ENCODE data around the gene MTR.

MTR gene

GRCh38 chr1:236880209-236880608 lies 85.1 kb downstream of the MTR start:
- Histone ChIP-seq H3K4me3 (ENCODE audit: low read depth, low read length) (no peak overlapping the region), H3K27ac (ENCODE audit: low read depth, low read length) (no peak overlapping the region), H3K79me2 (ENCODE audit: control insufficient read depth, insufficient read depth, low read length, unreplicated experiment) (no peaks in the 10 kb centered on the region), H3K27me3 (ENCODE audit: insufficient read depth, low read length) (no peaks in the 10 kb centered on the region), H3K36me3 (ENCODE audit: insufficient read depth, low read length) (peaks cover 11% of the 10 kb centered on the region), H2AFZ (ENCODE audit: low read length, unreplicated experiment) (no peak overlapping the region), H3K4me1 (ENCODE audit: control insufficient read depth, insufficient read depth, low read length, unreplicated experiment) (no peaks in the 10 kb centered on the region)

DNA sequence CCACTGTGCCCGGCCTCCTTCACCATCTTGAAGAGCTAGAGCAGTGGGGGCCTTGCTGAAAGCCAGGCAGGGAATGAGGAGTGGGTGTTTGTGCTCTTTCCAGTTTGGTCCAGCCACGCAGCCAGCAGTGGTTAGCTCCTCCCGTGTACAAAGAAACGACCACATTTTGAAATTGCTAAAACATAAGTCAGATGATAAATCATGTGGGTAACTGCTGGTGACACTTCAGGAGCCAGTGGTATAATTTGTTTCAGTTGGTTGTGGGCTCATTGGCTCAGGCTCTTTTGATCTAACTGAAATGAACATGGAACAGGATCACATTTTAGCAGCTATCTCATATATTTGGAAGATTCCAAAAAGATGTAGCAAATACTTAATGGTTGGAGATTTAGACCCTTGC lies 87.6 kb downstream of the MTR start:
- H3K79me2 ChIP-seq (ENCODE audit: control insufficient read depth, insufficient read depth, low read length, unreplicated experiment): no peaks in the 10 kb centered on the region
- H3K27ac ChIP-seq (ENCODE audit: low read depth, low read length): no peak overlapping the region
- H3K4me1 ChIP-seq (ENCODE audit: control insufficient read depth, insufficient read depth, low read length, unreplicated experiment): no peaks in the 10 kb centered on the region
- no peak overlapping the region for H3K4me3 ChIP-seq (ENCODE audit: low read depth, low read length)
- H3K27me3 ChIP-seq (ENCODE audit: insufficient read depth, low read length): no peaks in the 10 kb centered on the region
- H2AFZ ChIP-seq (ENCODE audit: low read length, unreplicated experiment): no peak overlapping the region
- peaks cover 6% of the 10 kb centered on the region; the same call in 1 of the 2 replicates for H3K36me3 ChIP-seq (ENCODE audit: insufficient read depth, low read length)

DNA sequence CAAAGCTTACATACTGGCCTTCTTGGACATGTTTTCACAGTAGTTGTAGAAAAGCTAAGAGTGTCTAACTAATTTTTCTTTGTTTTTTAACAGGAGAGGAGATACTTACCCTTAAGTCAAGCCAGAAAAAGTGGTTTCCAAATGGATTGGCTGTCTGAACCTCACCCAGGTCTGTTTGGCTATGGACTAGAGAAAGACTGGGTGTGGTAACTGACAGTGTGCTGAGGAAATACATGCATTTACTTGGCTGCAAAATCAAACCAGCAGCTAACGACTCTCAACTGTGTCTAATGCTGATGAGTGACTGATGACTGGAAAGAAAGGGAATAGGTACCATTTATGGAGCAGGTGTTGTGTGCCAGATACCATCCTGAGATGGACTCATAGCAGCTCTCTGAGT lies 91.1 kb downstream of the MTR start:
- Histone ChIP-seq H3K4me3 (ENCODE audit: low read depth, low read length) (no peak overlapping the region), H3K4me1 (ENCODE audit: control insufficient read depth, insufficient read depth, low read length, unreplicated experiment) (no peaks in the 10 kb centered on the region), H3K36me3 (ENCODE audit: insufficient read depth, low read length) (peaks cover 3% of the 10 kb centered on the region; the same call in 1 of the 2 replicates), H3K27ac (ENCODE audit: low read depth, low read length) (no peak overlapping the region), H3K79me2 (ENCODE audit: control insufficient read depth, insufficient read depth, low read length, unreplicated experiment) (no peaks in the 10 kb centered on the region), H3K27me3 (ENCODE audit: insufficient read depth, low read length) (no peaks in the 10 kb centered on the region), H2AFZ (ENCODE audit: low read length, unreplicated experiment) (no peak overlapping the region)

DNA sequence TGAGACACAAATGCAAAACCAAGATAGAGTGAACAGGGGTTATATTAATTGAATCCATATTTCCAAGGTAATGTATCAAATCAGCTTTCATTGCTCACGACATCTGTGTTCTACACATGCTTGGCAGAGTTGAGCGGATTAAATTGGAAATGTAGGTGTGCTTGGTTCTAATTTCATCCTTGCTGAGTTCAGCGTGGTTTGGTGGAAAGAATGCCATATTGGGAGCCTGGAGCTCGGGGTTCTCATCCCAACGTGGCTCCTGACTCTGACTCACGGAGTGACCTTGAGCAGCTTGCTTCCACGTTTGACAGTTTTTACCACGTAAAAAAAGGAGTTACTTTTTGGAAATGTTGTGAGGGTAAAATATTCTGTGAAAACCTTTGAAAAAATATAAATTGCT lies 92.0 kb downstream of the MTR start:
- no peak overlapping the region for H2AFZ ChIP-seq (ENCODE audit: low read length, unreplicated experiment)
- H3K4me3 ChIP-seq (ENCODE audit: low read depth, low read length): no peak overlapping the region
- H3K27ac ChIP-seq (ENCODE audit: low read depth, low read length): no peak overlapping the region
- H3K27me3 ChIP-seq (ENCODE audit: insufficient read depth, low read length): no peaks in the 10 kb centered on the region
- H3K36me3 ChIP-seq (ENCODE audit: insufficient read depth, low read length): peaks cover 3% of the 10 kb centered on the region; the same call in 1 of the 2 replicates
- H3K4me1 ChIP-seq (ENCODE audit: control insufficient read depth, insufficient read depth, low read length, unreplicated experiment): no peaks in the 10 kb centered on the region
- no peaks in the 10 kb centered on the region for H3K79me2 ChIP-seq (ENCODE audit: control insufficient read depth, insufficient read depth, low read length, unreplicated experiment)

- H3K4me3 ChIP-seq (ENCODE audit: low read depth, low read length): no peak overlapping the region
- H3K79me2 ChIP-seq (ENCODE audit: control insufficient read depth, insufficient read depth, low read length, unreplicated experiment): no peaks in the 10 kb centered on the region
- no peak overlapping the region for H2AFZ ChIP-seq (ENCODE audit: low read length, unreplicated experiment)
- no peaks in the 10 kb centered on the region for H3K4me1 ChIP-seq (ENCODE audit: control insufficient read depth, insufficient read depth, low read length, unreplicated experiment)
- H3K36me3 ChIP-seq (ENCODE audit: insufficient read depth, low read length): peaks cover 3% of the 10 kb centered on the region; the same call in 1 of the 2 replicates
- no peaks in the 10 kb centered on the region for H3K27me3 ChIP-seq (ENCODE audit: insufficient read depth, low read length)
- H3K27ac ChIP-seq (ENCODE audit: low read depth, low read length): no peak overlapping the region
Observed at GRCh38 chr1:236888126-236888525, 93.0 kb downstream of the MTR start.

DNA sequence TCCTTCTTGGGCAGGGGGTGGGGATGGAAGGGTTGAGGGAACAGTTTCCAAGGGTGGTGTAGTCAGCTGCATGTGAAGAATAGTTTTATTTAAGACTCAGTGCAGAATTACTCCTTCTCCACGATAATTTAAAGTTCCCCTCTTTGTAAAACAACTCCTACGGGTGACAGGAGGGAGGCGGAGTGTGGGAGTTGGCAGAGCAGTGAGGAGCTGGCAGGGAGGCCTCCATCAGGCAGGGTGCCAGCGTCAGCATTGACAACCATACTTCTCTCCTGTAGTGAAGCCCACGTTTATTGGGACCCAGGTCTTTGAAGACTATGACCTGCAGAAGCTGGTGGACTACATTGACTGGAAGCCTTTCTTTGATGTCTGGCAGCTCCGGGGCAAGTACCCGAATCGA lies 93.8 kb downstream of the MTR start:
- Histone ChIP-seq H2AFZ (ENCODE audit: low read length, unreplicated experiment) (no peak overlapping the region), H3K4me3 (ENCODE audit: low read depth, low read length) (no peak overlapping the region), H3K79me2 (ENCODE audit: control insufficient read depth, insufficient read depth, low read length, unreplicated experiment) (no peaks in the 10 kb centered on the region), H3K27ac (ENCODE audit: low read depth, low read length) (no peak overlapping the region), H3K36me3 (ENCODE audit: insufficient read depth, low read length) (peaks cover 3% of the 10 kb centered on the region; the same call in 1 of the 2 replicates), H3K27me3 (ENCODE audit: insufficient read depth, low read length) (no peaks in the 10 kb centered on the region), H3K4me1 (ENCODE audit: control insufficient read depth, insufficient read depth, low read length, unreplicated experiment) (no peaks in the 10 kb centered on the region)

GRCh38 chr1:236890152-236891056 lies 95.3 kb downstream of the MTR start:
- H3K27me3 ChIP-seq (ENCODE audit: insufficient read depth, low read length): no peaks in the 10 kb centered on the region
- H3K36me3 ChIP-seq (ENCODE audit: insufficient read depth, low read length): peaks cover 3% of the 10 kb centered on the region; the same call in 1 of the 2 replicates

DNA sequence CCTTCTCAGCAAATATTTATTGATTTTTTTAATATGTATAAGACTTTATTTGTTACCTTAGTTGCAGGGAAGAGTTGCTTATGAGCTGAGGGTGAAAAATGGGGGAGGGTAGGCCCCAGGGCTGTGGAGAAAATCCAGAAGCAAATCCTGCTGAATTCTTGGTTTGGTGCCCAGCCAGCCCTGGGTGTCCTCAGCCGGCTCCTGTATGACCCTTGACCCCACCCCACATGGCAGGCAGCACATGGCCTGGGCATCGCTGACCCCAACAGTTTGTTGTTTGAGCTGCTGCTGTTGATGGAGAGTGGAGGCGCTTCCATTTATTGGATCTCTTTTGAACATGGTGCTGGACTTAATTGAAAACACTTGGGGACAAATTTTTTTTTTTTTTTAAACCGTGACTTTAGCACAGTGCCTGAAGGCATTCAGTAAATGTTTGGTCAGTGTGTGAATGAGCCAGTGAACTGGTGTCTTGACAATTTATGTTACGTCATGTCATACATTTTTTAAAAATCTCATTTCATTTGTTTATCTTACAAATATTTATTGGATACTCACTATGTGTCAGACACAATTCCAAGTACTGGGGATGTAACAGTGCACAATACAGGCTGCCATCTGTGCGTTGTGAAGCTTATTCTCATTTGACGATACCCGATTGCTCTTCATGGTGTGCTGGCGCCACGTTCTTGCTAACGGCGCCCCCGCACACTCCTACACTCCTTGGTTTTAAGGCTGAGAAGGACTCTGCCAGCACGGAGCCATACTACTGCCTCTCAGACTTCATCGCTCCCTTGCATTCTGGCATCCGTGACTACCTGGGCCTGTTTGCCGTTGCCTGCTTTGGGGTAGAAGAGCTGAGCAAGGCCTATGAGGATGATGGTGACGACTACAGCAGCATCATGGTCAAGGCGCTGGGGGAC lies 98.8 kb downstream of the MTR start:
- no peaks in the 10 kb centered on the region for H3K4me1 ChIP-seq (ENCODE audit: control insufficient read depth, insufficient read depth, low read length, unreplicated experiment)
- H3K27me3 ChIP-seq (ENCODE audit: insufficient read depth, low read length): no peaks in the 10 kb centered on the region
- H3K27ac ChIP-seq (ENCODE audit: low read depth, low read length): no peak overlapping the region
- H2AFZ ChIP-seq (ENCODE audit: low read length, unreplicated experiment): no peak overlapping the region
- no peak overlapping the region for H3K4me3 ChIP-seq (ENCODE audit: low read depth, low read length)
- H3K36me3 ChIP-seq (ENCODE audit: insufficient read depth, low read length): peaks cover 10% of the 10 kb centered on the region; the same call in 1 of the 2 replicates
- H3K79me2 ChIP-seq (ENCODE audit: control insufficient read depth, insufficient read depth, low read length, unreplicated experiment): no peaks in the 10 kb centered on the region

More at GRCh38 chr1:236890152-236891056, 95.3 kb downstream of the MTR start:
- no peak overlapping the region for H3K27ac ChIP-seq (ENCODE audit: low read depth, low read length)
- H3K79me2 ChIP-seq (ENCODE audit: control insufficient read depth, insufficient read depth, low read length, unreplicated experiment): no peaks in the 10 kb centered on the region
- H3K4me3 ChIP-seq (ENCODE audit: low read depth, low read length): no peak overlapping the region
- no peak overlapping the region for H2AFZ ChIP-seq (ENCODE audit: low read length, unreplicated experiment)
- H3K4me1 ChIP-seq (ENCODE audit: control insufficient read depth, insufficient read depth, low read length, unreplicated experiment): no peaks in the 10 kb centered on the region

DNA sequence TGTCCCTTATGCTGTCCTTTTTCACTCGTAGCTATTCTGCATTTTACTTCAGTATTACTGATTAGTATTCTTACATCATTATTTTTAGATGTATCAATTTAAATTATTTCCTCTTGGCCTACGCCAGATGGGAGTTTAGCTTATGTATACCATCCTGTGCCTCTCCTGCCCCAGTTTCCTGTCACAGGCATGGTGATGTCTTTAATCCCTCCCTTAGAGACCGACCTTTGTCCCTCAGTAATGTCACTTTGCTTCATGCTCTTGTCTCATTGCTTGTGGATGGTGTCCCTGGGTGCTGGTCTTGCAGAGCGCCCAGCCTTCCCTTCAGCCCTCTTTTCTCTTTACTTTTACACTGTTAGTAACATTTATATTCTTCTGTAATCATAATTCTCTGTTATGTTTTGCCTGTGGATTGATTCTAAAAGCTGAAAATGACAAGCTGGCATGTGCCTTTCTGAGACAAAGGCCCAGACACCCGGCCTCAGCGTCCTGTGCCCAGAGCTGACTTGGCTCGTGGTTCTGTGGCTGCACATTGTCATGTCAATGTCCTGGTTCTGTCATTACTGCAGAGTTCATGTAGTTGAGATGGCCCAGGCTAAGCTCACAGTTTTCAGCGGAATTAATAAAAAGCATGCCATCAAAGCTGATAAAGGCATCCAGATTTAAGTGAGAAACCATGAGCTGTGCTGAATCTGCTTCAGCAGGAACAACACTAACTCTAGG lies 100.7 kb downstream of the MTR start:
- H3K27me3 ChIP-seq (ENCODE audit: insufficient read depth, low read length): no peaks in the 10 kb centered on the region
- H3K79me2 ChIP-seq (ENCODE audit: control insufficient read depth, insufficient read depth, low read length, unreplicated experiment): no peaks in the 10 kb centered on the region
- H3K36me3 ChIP-seq (ENCODE audit: insufficient read depth, low read length): peaks cover 17% of the 10 kb centered on the region; the same call in 1 of the 2 replicates
- no peak overlapping the region for H3K4me3 ChIP-seq (ENCODE audit: low read depth, low read length)
- no peak overlapping the region for H3K27ac ChIP-seq (ENCODE audit: low read depth, low read length)
- H2AFZ ChIP-seq (ENCODE audit: low read length, unreplicated experiment): no peak overlapping the region
- H3K4me1 ChIP-seq (ENCODE audit: control insufficient read depth, insufficient read depth, low read length, unreplicated experiment): no peaks in the 10 kb centered on the region

GRCh38 chr1:236896716-236897115 lies 101.6 kb downstream of the MTR start:
- H3K36me3 ChIP-seq (ENCODE audit: insufficient read depth, low read length): peaks cover 17% of the 10 kb centered on the region; the same call in 1 of the 2 replicates

More at GRCh38 chr1:236896716-236897115, 101.6 kb downstream of the MTR start:
- Histone ChIP-seq H3K79me2 (ENCODE audit: control insufficient read depth, insufficient read depth, low read length, unreplicated experiment) (no peaks in the 10 kb centered on the region), H3K27ac (ENCODE audit: low read depth, low read length) (no peak overlapping the region), H2AFZ (ENCODE audit: low read length, unreplicated experiment) (no peak overlapping the region), H3K4me3 (ENCODE audit: low read depth, low read length) (no peak overlapping the region), H3K4me1 (ENCODE audit: control insufficient read depth, insufficient read depth, low read length, unreplicated experiment) (no peaks in the 10 kb centered on the region), H3K27me3 (ENCODE audit: insufficient read depth, low read length) (no peaks in the 10 kb centered on the region)
